SU-DHL-6 (cell line): ENCODE data around the gene ARHGAP33.

ENCODE experiments used
- H2AFZ ChIP-seq: fragments of 200-600 bp; sonication (generic); 2 replicates; pipeline ENCODE4 v1.6.1; 2014; ENCODE audit warnings: low read depth, mild to moderate bottlenecking, moderate library complexity, mixed read lengths, antibody characterized with exemption, low read length; ENCODE audit not compliant: severe bottlenecking
- H3F3A ChIP-seq: fragments of 200-600 bp; shearing (Covaris generic); 2 replicates; pipeline ENCODE4 v1.6.0; 2016; ENCODE audit warnings: antibody characterized with exemption, mild to moderate bottlenecking; ENCODE audit not compliant: insufficient read depth
- H3K27ac ChIP-seq: fragments of 200-600 bp; sonication (generic); 2 replicates; pipeline ENCODE4 v1.5.1; 2016; ENCODE audit warnings: low read depth, mild to moderate bottlenecking, low read length, moderate library complexity, mixed read lengths
- H3K27me3 ChIP-seq: fragments of 200-600 bp; sonication (generic), shearing (Covaris generic); 2 replicates; pipeline ENCODE4 v1.6.0; 2014; ENCODE audit warnings: mild to moderate bottlenecking, low read length
- H3K36me3 ChIP-seq: fragments of 200-600 bp; sonication (generic); 2 replicates; pipeline ENCODE4 v1.6.1; 2014; ENCODE audit warnings: mild to moderate bottlenecking, low read length, mixed read lengths
- H3K4me2 ChIP-seq: fragments of 300-600, 200-600 bp; shearing (Covaris generic), sonication (generic); 2 replicates; pipeline ENCODE4 v1.6.0; 2014; ENCODE audit warnings: low read length, low read depth, mild to moderate bottlenecking; ENCODE audit not compliant: poor library complexity, severe bottlenecking
- H3K4me3 ChIP-seq: fragments of 200-600 bp; sonication (generic); 2 replicates; pipeline ENCODE4 v1.5.1; 2014; ENCODE audit warnings: antibody characterized with exemption, low read length, mild to moderate bottlenecking, mixed read lengths; ENCODE audit not compliant: insufficient read depth, poor library complexity, severe bottlenecking
- H3K79me2 ChIP-seq: fragments of 200-600 bp; sonication (generic); 2 replicates; pipeline ENCODE4 v1.6.1; 2014; ENCODE audit warnings: mild to moderate bottlenecking, low read length, moderate library complexity; ENCODE audit not compliant: insufficient read depth
- H3K9ac ChIP-seq: fragments of 200-600 bp; sonication (generic); 2 replicates; pipeline ENCODE4 v1.7.0; 2014; ENCODE audit warnings: mild to moderate bottlenecking, low read length
- H3K9me2 ChIP-seq: fragments of 200-600 bp; sonication (generic); replicated peaks from 2 replicates; pipeline ENCODE4 v1.6.1; 2014; ENCODE audit warnings: low read length; ENCODE audit not compliant: insufficient read depth
- H3K9me3 ChIP-seq: fragments of 200-600 bp; sonication (generic); 2 replicates; pipeline ENCODE4 v1.6.1; 2014; ENCODE audit warnings: low read length, mixed read lengths; ENCODE audit not compliant: insufficient read depth
- H4K20me1 ChIP-seq: fragments of 200-600 bp; sonication (generic); 2 replicates; pipeline ENCODE4 v1.6.1; 2014; ENCODE audit warnings: low read depth, mild to moderate bottlenecking, antibody characterized with exemption, low read length, moderate library complexity, mixed read lengths
- CTCF ChIP-seq: fragments of 200-600 bp; sonication (generic); IDR thresholded peaks from one replicate; pipeline ENCODE4 v1.5.1; 2017; ENCODE audit warnings: antibody characterized with exemption, mild to moderate bottlenecking, low read length, moderate library complexity; ENCODE audit not compliant: insufficient read depth, poor library complexity, severe bottlenecking
- EZH2phosphoT487 ChIP-seq: fragments of 200-600 bp; sonication (generic), shearing (Covaris generic); conservative IDR thresholded peaks from 2 replicates; pipeline ENCODE4 v1.6.1; 2018; ENCODE audit warnings: mild to moderate bottlenecking, antibody characterized with exemption, low read length, moderate library complexity, mixed read lengths

ARHGAP33 gene

DNA sequence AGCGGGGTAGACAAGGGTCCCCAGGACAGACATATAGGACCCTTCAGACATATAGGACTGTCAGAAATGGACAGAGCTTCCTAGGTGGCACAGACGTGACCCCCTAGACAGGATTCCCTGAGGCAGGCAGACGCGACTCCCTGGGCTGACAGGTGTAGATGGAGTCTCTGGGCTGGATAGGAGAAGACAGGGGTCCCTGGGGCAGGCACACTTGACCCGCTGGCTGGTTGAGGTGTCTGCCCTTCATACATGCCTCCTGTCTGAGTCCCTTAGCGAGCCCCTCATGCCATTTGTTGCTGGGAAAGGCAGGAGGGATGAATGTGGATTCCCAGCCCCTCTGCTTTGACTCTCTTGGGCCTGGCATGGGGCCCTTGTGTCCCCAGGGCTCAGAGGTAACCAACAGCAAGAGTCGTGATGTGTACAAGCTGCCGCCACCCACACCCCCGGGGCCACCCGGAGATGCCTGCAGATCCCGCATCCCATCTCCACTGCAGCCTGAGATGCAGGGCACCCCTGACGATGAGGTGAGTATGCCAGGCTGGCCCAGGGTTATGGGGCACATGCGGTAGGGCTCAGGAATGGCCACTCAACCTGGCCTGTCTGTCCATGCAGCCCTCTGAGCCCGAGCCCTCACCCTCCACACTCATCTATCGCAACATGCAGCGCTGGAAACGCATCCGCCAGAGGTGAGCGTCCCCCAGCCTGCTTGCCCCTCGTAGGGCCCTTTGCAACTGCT is 21.6 kb upstream of the ARHGAP33 start:
- Histone ChIP-seq H3K4me2 (no peak overlapping the region), H3K4me3 (no peak overlapping the region), H3K79me2 (peaks cover 6% of the 10 kb centered on the region), H3K9me3 (no peaks in the 10 kb centered on the region), H3K9me2 (no peaks in the 10 kb centered on the region), H4K20me1 (no peaks in the 10 kb centered on the region), H3K36me3 (no peaks in the 10 kb centered on the region), H3K9ac (no peak overlapping the region), H3K27ac (no peak overlapping the region), H3F3A (no peaks in the 10 kb centered on the region), H3K27me3 (no peaks in the 10 kb centered on the region), H2AFZ (no peak overlapping the region)
- TF ChIP-seq EZH2phosphoT487 (no peak), CTCF (no peak)

- Histone ChIP-seq H3K27ac (no peak overlapping the region), H3K4me2 (no peak overlapping the region), H2AFZ (no peak overlapping the region), H3K79me2 (peaks cover 10% of the 10 kb centered on the region), H3K9me2 (no peaks in the 10 kb centered on the region), H3K27me3 (no peaks in the 10 kb centered on the region), H3K36me3 (no peaks in the 10 kb centered on the region), H3K4me3 (no peak overlapping the region), H3F3A (no peaks in the 10 kb centered on the region), H4K20me1 (no peaks in the 10 kb centered on the region), H3K9me3 (no peaks in the 10 kb centered on the region), H3K9ac (no peak overlapping the region)
- TF ChIP-seq EZH2phosphoT487 (no peak), CTCF (no peak)
Observed at GRCh38 chr19:35754370-35755130, 20.8 kb upstream of the ARHGAP33 start.

DNA sequence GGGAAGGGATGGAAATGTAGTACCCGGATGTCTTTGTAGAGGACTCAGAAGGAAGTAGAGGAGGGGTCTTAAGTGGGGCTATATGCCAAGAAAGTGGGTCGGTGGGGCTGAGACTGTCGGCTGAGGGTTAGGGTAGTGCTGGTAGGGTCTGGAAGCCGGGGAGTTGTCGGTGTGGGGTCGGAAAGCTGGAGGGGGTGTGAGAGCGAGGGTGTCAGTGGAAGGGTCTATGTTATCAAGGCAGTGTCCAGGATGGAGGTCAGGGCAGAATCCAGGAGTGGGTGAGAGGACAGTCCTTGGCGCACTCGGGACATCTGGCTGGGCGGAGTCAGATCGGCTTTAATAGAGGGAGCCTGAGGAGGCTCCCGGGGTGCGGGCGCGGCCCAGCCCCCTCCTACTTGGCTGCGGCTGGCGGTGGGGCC is 20.2 kb upstream of the ARHGAP33 start:
- Histone ChIP-seq H2AFZ (no peak overlapping the region), H3K27ac (no peak overlapping the region), H3K9ac (no peak overlapping the region), H3F3A (no peaks in the 10 kb centered on the region), H3K4me2 (no peak overlapping the region), H3K79me2 (peaks cover 16% of the 10 kb centered on the region), H3K27me3 (no peaks in the 10 kb centered on the region), H3K9me2 (no peaks in the 10 kb centered on the region), H3K36me3 (no peaks in the 10 kb centered on the region), H3K9me3 (no peaks in the 10 kb centered on the region), H3K4me3 (no peak overlapping the region), H4K20me1 (no peaks in the 10 kb centered on the region)
- no peak for TF ChIP-seq EZH2phosphoT487
- no peak for TF ChIP-seq CTCF
